Mammary epithelial cell (primary cell): ENCODE data around the gene GPR68.

Source experiments
- EZH2 ChIP-seq: IDR thresholded peaks from 2 replicates; pipeline ENCODE4 v1.6.1; 2012; ENCODE audit warnings: low read length, inconsistent platforms, borderline replicate concordance
- TF ChIP-seq, protein P1 (sequence below), 2 donors: IDR thresholded peaks in 1 of 2; conservative IDR thresholded peaks in 1 of 2; 2 replicates each; pipeline ENCODE4 v1.5.1; 2011 to 2012; ENCODE audit warnings: inconsistent platforms in 2 of 2, low read length in 2 of 2, mild to moderate bottlenecking in 2 of 2, control low read depth in 1 of 2, low read depth in 1 of 2; ENCODE audit not compliant: insufficient read depth in 1 of 2; ENCODE audit errors: extremely low read depth in 1 of 2

DNA sequence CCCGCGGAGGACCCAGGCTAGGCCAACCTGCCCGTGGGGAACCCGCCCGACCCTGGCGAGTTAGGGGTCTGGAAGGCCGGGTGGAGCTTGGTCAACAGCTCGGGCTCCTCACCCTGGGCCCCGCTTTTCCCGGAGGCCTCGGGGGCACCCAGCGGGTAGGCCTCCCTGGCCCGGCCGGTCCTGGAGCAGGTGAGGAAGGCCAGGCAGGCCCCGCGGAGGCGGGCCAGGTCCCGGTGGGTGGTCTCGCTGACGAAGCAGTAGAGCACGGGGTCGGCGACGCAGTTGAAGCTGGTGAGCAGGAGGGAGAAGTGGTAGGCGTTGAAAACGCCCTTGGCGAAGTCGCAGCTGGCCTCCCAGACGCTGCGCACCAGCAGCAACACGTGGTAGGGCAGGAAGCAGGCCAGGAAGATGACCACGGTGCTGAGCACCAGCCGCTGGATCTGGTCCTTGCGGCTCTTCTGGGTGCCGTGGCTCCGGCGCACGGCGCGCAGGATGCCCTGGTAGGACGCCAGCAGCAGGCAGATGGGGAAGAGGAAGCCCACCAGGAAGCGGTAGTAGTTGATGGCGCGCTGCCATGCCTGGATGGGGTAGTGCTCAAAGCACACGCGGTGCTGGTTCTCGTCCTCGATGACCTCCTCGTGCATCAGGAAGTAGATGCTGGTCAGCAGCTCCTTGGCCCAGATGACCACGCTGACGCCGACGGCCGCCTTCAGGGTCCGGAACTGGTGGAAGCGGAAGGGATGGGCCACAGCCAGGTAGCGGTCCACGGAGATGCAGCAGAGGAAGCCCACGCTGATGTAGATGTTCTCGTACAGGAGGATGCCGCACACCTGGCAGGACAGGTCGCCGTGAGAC, 10.3 kb downstream of the GPR68 start:
- TF ChIP-seq, protein P1, sequence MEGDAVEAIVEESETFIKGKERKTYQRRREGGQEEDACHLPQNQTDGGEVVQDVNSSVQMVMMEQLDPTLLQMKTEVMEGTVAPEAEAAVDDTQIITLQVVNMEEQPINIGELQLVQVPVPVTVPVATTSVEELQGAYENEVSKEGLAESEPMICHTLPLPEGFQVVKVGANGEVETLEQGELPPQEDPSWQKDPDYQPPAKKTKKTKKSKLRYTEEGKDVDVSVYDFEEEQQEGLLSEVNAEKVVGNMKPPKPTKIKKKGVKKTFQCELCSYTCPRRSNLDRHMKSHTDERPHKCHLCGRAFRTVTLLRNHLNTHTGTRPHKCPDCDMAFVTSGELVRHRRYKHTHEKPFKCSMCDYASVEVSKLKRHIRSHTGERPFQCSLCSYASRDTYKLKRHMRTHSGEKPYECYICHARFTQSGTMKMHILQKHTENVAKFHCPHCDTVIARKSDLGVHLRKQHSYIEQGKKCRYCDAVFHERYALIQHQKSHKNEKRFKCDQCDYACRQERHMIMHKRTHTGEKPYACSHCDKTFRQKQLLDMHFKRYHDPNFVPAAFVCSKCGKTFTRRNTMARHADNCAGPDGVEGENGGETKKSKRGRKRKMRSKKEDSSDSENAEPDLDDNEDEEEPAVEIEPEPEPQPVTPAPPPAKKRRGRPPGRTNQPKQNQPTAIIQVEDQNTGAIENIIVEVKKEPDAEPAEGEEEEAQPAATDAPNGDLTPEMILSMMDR (conservative IDR thresholded peaks at IDR 0.05 in 1 of 2, IDR thresholded peaks at IDR 0.05 in 1 of 2; ENCODE audit: extremely low read depth in 1 of 2, insufficient read depth in 1 of 2, low read depth in 1 of 2, low read length in 2 of 2): no peak
- no peak for TF ChIP-seq EZH2
